Measurements from ENCODE around the gene CER1. TPM values are rescaled to one million over a fixed set of nuclear protein-coding genes. Genes with fewer than 3 reads are reported as not detected.

The CER1 gene
- total RNA-seq, 4 donors from 2014 or later: not detected

DNA sequence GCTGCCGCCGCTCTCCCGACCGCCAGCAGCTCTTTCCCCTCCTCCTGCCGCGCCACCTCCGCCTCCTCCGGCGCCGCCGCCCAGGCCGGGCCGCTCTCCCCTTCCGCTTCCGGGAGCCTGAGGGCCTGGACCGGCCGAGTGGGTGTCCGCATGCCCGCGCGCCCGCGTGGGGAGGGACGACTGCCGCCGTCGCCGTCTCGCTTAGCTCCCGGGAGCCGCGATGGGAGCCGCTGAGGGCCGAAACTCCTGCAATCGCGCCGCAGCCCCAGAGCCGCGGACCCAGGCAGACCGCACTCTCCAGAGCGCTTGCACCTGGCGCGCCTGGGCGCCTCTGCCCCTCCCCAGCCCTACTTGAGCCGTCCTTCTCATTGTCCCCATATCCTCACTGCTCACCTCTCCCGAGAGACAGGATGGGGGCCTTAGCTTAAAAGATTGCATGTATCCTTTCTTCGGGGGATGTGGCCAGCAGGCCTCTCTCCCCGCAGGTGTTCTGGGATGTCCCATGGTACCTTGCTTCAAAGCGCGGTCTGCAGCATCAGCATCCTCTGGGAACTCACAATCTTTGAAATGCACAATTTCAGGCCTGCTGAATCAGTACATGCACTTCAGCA is 29.2 kb downstream of the CER1 start, which contains the start of gene ZDHHC21:
ZDHHC21 (minus strand) TSS at position 182 of the 611 bp plus-strand sequence. CDS start 19,092 bp downstream, outside the sequence.
- H3K4me1 ChIP-seq: peaks cover 0 to 28% (median 0%) of the 10 kb centered on the region in 3 donors
- H3K4me3 ChIP-seq: peak within 1 kb of the TSS; percentile 89 to 91
- ATAC-seq: peak; percentile 94
- no peaks in the 10 kb centered on the region for H3K9me3 ChIP-seq
- H3K27ac ChIP-seq: peak within 1 kb of the TSS in 3 of 4 donors; percentile 36 to 80 (median 68)
- peaks cover 0 to 19% of the 10 kb centered on the region in 2 donors for H3K36me3 ChIP-seq
- TF ChIP-seq POLR2AphosphoS5 (IDR thresholded peaks at IDR 0.05) (peak; percentile 47), POLR2A (IDR thresholded peaks at IDR 0.05) (peak in 1 of 2 donors; percentile 37), EP300 (IDR thresholded peaks at IDR 0.05) (no peak)
- TF ChIP-seq, protein P1, sequence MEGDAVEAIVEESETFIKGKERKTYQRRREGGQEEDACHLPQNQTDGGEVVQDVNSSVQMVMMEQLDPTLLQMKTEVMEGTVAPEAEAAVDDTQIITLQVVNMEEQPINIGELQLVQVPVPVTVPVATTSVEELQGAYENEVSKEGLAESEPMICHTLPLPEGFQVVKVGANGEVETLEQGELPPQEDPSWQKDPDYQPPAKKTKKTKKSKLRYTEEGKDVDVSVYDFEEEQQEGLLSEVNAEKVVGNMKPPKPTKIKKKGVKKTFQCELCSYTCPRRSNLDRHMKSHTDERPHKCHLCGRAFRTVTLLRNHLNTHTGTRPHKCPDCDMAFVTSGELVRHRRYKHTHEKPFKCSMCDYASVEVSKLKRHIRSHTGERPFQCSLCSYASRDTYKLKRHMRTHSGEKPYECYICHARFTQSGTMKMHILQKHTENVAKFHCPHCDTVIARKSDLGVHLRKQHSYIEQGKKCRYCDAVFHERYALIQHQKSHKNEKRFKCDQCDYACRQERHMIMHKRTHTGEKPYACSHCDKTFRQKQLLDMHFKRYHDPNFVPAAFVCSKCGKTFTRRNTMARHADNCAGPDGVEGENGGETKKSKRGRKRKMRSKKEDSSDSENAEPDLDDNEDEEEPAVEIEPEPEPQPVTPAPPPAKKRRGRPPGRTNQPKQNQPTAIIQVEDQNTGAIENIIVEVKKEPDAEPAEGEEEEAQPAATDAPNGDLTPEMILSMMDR (IDR thresholded peaks at IDR 0.05): peak in 1 of 4 experiments; percentile 38
- WGBS, 2 donors (ENCODE audit: low coverage in 1 of 2): 37% methylated on average over 5 of the region's 50 CpGs; no CpG with 5 or more reads in 1 of the 2 donors
- no peaks in the 10 kb centered on the region for H3K27me3 ChIP-seq

DNA sequence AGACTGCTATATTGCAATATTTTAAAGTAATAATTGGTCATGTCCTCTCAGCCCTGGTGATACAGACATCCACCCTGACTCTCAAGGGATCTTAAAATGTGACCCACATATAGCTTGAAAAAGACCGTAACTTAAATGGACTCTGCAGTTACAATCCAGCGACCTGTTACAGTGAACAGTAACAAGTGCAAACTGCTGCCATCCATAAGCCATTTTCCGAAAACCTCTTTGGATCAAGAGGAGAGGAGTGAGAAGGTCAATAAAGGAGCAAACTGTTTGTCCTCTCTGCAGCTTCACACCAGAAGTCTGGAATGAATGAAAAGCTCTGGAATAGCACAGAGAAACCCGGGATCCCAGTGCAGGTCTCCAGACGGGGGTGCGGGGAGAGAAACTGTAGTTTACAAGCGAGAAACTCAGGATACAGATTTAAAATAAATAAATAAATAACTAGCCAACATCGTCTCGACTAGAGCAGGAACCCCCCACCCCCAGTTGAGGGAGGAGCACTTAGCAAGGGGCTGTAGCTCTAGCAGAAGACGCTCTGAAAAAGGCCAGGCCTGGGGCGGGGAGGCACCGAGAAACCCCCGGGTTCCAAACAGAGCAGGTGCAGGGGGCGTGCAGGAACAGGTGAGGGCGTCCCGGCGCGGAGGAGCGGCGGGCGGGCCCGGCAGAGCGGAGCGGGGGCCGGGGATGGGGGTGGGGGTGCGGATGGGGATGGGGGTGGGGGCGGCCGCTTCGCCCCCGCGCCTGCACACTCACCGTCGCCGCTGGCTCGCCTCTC is 29.9 kb downstream of the CER1 start:
- no peaks in the 10 kb centered on the region for H3K27me3 ChIP-seq
- H3K4me3 ChIP-seq: peak overlapping the region; percentile 89 to 91
- peaks cover 0 to 28% (median 0%) of the 10 kb centered on the region in 3 donors for H3K4me1 ChIP-seq
- TF ChIP-seq, protein P1 (IDR thresholded peaks at IDR 0.05): no peak
- TF ChIP-seq POLR2A (IDR thresholded peaks at IDR 0.05) (no peak), EP300 (IDR thresholded peaks at IDR 0.05) (no peak), POLR2AphosphoS5 (IDR thresholded peaks at IDR 0.05) (no peak)
- ATAC-seq: no peak
- H3K36me3 ChIP-seq: peaks cover 0 to 25% of the 10 kb centered on the region in 2 donors
- H3K27ac ChIP-seq: peak overlapping the region in 3 of 4 donors; percentile 36 to 80 (median 68)
- 0 to 4% methylated on average over 8 to 9 of the region's 35 CpGs for WGBS, 2 donors (ENCODE audit: low coverage in 1 of 2)
- H3K9me3 ChIP-seq: no peaks in the 10 kb centered on the region

DNA sequence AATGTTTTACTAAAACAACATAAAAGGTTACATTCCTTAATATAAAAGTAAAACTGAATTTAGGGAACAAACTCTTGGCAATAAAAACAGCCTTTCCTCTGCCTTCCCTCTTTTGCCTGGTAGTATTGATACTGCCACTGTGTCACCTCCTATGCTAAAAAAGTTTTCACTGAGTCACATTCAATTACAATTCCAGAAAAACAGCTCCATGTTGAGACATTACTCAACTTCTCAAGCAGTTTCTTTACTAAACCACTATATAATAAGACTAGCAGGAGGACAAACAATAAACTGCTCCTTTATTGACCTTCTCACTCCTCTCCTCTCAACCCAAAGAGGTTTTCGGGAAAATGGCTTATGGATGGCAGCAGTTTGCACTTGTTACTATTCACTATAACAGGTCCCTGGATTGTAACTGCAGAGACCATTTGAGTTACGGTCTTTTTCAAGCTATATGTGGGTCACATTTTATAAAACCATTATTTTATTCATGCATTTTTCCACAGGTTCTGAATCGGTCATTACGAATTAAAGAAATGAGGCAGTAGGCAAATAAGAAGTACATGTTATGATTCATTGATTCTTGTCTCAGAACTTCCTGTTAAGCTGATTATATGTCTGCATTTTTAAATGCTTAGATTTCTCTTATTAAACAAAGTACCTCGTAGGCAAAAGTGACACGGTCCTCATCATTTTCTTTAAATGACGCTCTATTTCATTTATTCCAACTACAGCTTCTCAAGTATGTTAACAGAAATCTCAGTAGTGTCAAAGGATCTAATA is 31.4 kb downstream of the CER1 start:
- no peak for ATAC-seq
- Histone ChIP-seq H3K9me3 (no peaks in the 10 kb centered on the region), H3K36me3 (peaks cover 0 to 40% of the 10 kb centered on the region in 2 donors), H3K27ac (no peak overlapping the region), H3K27me3 (no peaks in the 10 kb centered on the region), H3K4me1 (peaks cover 0 to 28% (median 0%) of the 10 kb centered on the region in 3 donors), H3K4me3 (no peak overlapping the region)
- WGBS, 2 donors (ENCODE audit: low coverage in 1 of 2): 80 to 84% methylated on average over 7 of the region's 7 CpGs
- TF ChIP-seq EP300 (IDR thresholded peaks at IDR 0.05) (no peak), POLR2AphosphoS5 (IDR thresholded peaks at IDR 0.05) (no peak), POLR2A (IDR thresholded peaks at IDR 0.05) (no peak)
- TF ChIP-seq, protein P1 (IDR thresholded peaks at IDR 0.05): no peak

DNA sequence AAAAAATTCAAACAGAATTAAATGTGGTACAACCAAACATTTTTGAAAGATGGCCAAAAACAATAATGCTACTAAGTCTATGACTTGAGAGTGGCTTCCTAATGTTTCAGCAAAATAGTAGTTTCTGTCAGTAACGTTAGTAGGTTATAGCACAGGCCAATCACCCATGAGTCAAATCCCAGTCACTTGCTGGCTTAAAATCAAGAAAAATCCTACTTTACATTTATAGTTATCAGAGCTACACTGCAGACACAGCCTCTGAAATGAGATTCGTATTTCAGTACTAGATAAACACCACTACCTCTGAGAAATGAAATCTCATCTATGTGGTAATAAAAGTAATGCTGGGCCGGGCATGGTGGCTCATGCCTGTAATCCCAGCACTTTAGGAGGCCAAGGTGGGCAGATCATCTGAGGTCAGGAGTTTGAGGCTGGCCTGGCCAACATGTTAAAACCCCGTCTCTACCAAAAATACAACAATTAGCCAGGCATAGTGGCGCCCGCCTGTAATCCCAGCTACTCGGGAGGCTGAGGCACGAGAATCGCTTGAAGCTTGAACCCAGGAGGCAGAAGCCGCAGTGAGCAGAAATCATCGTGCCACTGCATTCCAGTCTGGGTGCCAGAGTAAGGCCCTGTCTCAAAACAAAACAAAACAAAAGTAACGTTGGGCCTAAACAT is 35.4 kb downstream of the CER1 start:
- TF ChIP-seq, protein P1 (IDR thresholded peaks at IDR 0.05): no peak
- TF ChIP-seq EP300 (IDR thresholded peaks at IDR 0.05): no peak
- no peak for TF ChIP-seq POLR2AphosphoS5 (IDR thresholded peaks at IDR 0.05)
- TF ChIP-seq POLR2A (IDR thresholded peaks at IDR 0.05): no peak
- no peak for ATAC-seq
- peaks cover 0 to 45% of the 10 kb centered on the region in 2 donors for H3K36me3 ChIP-seq
- no peaks in the 10 kb centered on the region for H3K27me3 ChIP-seq
- H3K4me3 ChIP-seq: no peak overlapping the region
- no peak overlapping the region for H3K27ac ChIP-seq
- peaks cover 0 to 16% (median 0%) of the 10 kb centered on the region in 3 donors for H3K4me1 ChIP-seq
- H3K9me3 ChIP-seq: no peaks in the 10 kb centered on the region
- WGBS, 2 donors (ENCODE audit: low coverage in 1 of 2): 74 to 80% methylated on average over 4 to 12 of the region's 12 CpGs

Data from gastroesophageal sphincter (tissue), 4 donors.